C4-2B (cell line): ENCODE measurements around the gene FBXL22.

Experiments
- H3K27ac ChIP-seq: fragments of 450-650 bp; 2 replicates; pipeline ENCODE4 v1.5.1; 2017
- CTCF ChIP-seq: fragments of 450-650 bp; conservative IDR thresholded peaks from 2 replicates; pipeline ENCODE4 v1.5.1; 2017; ENCODE audit warnings: mild to moderate bottlenecking
- ZFX ChIP-seq: fragments of 450-650 bp; IDR thresholded peaks from 2 replicates; pipeline ENCODE4 v1.6.1; 2017

Gene FBXL22

DNA sequence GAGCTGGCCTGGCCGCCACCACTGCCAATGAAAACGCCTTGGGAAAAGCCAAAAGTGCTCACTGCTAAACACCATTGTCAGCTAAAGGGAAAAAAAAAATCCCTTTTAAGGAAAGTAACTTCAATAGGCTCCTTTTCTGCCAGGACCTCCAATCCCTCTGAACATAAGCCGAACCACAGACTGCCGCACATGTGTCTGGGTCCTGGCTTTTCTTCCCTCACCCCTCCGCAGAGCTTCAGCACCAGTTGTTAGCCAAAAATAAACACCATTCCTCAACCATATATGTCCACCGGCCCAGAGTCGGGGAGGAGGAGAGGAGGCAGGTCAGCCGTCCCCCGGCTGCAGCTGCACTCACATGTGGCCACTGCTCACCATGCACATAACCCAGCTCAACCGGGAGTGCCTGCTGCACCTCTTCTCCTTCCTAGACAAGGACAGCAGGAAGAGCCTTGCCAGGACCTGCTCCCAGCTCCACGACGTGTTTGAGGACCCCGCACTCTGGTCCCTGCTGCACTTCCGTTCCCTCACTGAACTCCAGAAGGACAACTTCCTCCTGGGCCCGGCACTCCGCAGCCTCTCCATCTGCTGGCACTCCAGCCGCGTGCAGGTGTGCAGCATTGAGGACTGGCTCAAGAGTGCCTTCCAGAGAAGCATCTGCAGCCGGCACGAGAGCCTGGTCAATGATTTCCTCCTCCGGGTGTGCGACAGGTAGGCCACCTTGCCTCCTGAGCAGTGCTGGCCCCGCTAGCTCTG lies at the start of gene FBXL22:
Gene FBXL22, plus strand, starts transcription at position 350 of the 753 bp plus-strand sequence. Its CDS starts 6 bp downstream, at position 356.
- no peak for TF ChIP-seq CTCF
- TF ChIP-seq ZFX: no peak
- no peak within 1 kb of the TSS for H3K27ac ChIP-seq

GRCh38 chr15:63551400-63551799 lies 45.8 kb upstream of the FBXL22 start:
- H3K27ac ChIP-seq: no peak overlapping the region
- TF ChIP-seq ZFX: no peak
- TF ChIP-seq CTCF: no peak

DNA sequence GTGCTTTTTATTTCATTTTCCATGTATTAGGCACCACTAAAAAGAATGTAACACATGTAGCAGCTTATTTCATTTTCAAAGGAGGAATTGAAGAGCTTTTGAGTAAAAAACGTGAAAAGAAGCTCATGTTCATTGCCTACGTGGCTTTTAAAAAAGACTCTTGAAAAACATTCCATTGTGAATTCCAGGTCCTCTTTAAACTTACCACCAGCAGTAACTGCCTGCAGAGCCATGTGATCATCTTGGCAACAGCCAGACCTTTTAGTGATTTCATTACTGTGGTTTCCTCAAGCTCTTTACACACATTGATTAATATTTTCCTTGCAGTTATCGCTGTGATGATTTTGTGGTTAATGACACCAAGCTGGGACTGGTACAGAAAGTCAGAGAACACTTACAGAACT lies 43.8 kb upstream of the FBXL22 start:
- no peak overlapping the region for H3K27ac ChIP-seq
- TF ChIP-seq CTCF (no peak), ZFX (no peak)

- TF ChIP-seq CTCF: no peak
- no peak for TF ChIP-seq ZFX
- H3K27ac ChIP-seq: no peak overlapping the region
These were observed 42.8 kb upstream of the FBXL22 start for GRCh38 chr15:63554337-63554927.

GRCh38 chr15:63555507-63555906 lies 41.7 kb upstream of the FBXL22 start:
- H3K27ac ChIP-seq: no peak overlapping the region
- TF ChIP-seq CTCF (no peak), ZFX (no peak)

- H3K27ac ChIP-seq: no peak overlapping the region
- no peak for TF ChIP-seq CTCF
- TF ChIP-seq ZFX: no peak
These were observed 40.9 kb upstream of the FBXL22 start for GRCh38 chr15:63556246-63556645.

- H3K27ac ChIP-seq: no peak overlapping the region
- TF ChIP-seq ZFX: no peak
- TF ChIP-seq CTCF: no peak
These were observed 40.5 kb upstream of the FBXL22 start for GRCh38 chr15:63556736-63557135.
